ENCODE measurements around the gene GM2A. TPM values are rescaled to one million over a fixed set of nuclear protein-coding genes. Genes with fewer than 3 reads are reported as not detected.

The GM2A gene
- total and polyA plus RNA-seq, 2 experiments from 2014 or later = 14.9 to 27.6 TPM

DNA sequence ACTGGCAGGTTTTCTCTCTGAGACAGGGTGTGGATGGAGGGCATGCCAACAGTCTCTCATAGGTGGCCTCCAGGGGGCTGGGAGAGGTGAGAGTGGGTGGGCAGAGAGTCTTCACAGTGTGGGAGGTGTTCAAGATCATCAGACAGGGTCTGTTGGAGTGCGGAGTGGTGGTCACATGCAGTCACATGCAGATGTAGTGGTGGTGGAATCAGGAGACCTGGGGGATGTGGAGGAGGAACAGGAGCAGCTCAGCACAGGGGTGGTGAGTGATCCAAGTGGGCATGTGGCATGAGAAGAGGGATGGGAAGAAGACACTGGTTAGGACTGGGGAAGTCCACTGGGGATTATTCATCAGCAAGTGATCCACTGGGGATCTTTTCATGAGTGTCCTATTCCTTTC lies 5.8 kb downstream of the GM2A start:
- Histone ChIP-seq H3K4me2 (no peak overlapping the region), H3K4me1 (ENCODE audit: insufficient read depth) (no peaks in the 10 kb centered on the region), H4K20me1 (ENCODE audit: insufficient read depth, poor library complexity, severe bottlenecking) (no peaks in the 10 kb centered on the region), H3K4me3 (no peak overlapping the region), H2AFZ (no peak overlapping the region), H3K79me2 (peaks cover 21% of the 10 kb centered on the region), H3K9me2 (replicated peaks; ENCODE audit: insufficient read depth) (no peaks in the 10 kb centered on the region), H3K36me3 (replicated peaks; ENCODE audit: insufficient read depth, low read depth) (no peaks in the 10 kb centered on the region), H3K27ac (no peak overlapping the region), H3K27me3 (no peaks in the 10 kb centered on the region), H3K9me3 (ENCODE audit: low read depth) (no peaks in the 10 kb centered on the region)
- DNase-seq (ENCODE audit: low spot score) = no peak
- WGBS (ENCODE audit: low lambda C conversion rate, missing lambda C conversion rate) = 0% methylated on average over 1 of the region's 1 CpG
- TF ChIP-seq EZH2phosphoT487 (IDR thresholded peaks at IDR 0.05; ENCODE audit: low read depth, severe bottlenecking, unreplicated experiment) = no peak

GRCh38 chr5:151259931-151260330 lies 6.9 kb downstream of the GM2A start:
- H3K9me3 ChIP-seq (ENCODE audit: low read depth) = no peaks in the 10 kb centered on the region
- TF ChIP-seq EZH2 (IDR thresholded peaks at IDR 0.05; ENCODE audit: borderline replicate concordance) (no peak), EZH2phosphoT487 (IDR thresholded peaks at IDR 0.05; ENCODE audit: low read depth, severe bottlenecking, unreplicated experiment) (no peak)
- TF ChIP-seq, protein P1, sequence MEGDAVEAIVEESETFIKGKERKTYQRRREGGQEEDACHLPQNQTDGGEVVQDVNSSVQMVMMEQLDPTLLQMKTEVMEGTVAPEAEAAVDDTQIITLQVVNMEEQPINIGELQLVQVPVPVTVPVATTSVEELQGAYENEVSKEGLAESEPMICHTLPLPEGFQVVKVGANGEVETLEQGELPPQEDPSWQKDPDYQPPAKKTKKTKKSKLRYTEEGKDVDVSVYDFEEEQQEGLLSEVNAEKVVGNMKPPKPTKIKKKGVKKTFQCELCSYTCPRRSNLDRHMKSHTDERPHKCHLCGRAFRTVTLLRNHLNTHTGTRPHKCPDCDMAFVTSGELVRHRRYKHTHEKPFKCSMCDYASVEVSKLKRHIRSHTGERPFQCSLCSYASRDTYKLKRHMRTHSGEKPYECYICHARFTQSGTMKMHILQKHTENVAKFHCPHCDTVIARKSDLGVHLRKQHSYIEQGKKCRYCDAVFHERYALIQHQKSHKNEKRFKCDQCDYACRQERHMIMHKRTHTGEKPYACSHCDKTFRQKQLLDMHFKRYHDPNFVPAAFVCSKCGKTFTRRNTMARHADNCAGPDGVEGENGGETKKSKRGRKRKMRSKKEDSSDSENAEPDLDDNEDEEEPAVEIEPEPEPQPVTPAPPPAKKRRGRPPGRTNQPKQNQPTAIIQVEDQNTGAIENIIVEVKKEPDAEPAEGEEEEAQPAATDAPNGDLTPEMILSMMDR (IDR thresholded peaks at IDR 0.05; ENCODE audit: poor library complexity) = no peak
- H3K27ac ChIP-seq = no peak overlapping the region
- no peaks in the 10 kb centered on the region for H3K36me3 ChIP-seq (replicated peaks; ENCODE audit: insufficient read depth, low read depth)
- no peak overlapping the region for H3K4me3 ChIP-seq
- H3K27me3 ChIP-seq = no peaks in the 10 kb centered on the region
- no peak for DNase-seq (ENCODE audit: low spot score)
- H4K20me1 ChIP-seq (ENCODE audit: insufficient read depth, poor library complexity, severe bottlenecking) = no peaks in the 10 kb centered on the region
- WGBS (ENCODE audit: low lambda C conversion rate, missing lambda C conversion rate) = 87% methylated on average over 4 of the region's 4 CpGs
- H3K4me2 ChIP-seq = no peak overlapping the region
- H3K4me1 ChIP-seq (ENCODE audit: insufficient read depth) = no peaks in the 10 kb centered on the region
- H3K79me2 ChIP-seq = peaks cover 16% of the 10 kb centered on the region
- no peaks in the 10 kb centered on the region for H3K9me2 ChIP-seq (replicated peaks; ENCODE audit: insufficient read depth)
- H2AFZ ChIP-seq = no peak overlapping the region

DNA sequence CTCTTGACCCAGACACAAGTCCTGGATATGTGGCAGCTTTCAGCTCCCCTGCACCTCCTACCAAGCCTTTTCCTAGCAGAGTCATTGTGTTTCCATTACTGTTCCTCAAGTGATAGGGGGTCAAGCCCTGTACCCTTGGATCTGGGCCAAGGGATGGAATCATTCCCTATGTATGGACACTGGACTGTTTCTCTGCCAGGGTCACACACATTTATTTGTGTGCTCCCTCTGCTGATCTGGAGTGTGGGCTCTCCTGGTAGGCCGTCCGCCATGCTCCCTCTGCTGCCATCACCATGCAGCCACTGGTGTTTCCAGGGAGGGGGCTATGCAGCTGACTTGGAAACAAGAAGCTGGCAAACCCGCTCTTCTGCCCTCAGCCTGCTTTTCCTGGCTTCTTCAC lies 9.5 kb downstream of the GM2A start:
- no peaks in the 10 kb centered on the region for H3K9me3 ChIP-seq (ENCODE audit: low read depth)
- H3K79me2 ChIP-seq = no peaks in the 10 kb centered on the region
- no peak for TF ChIP-seq EZH2 (IDR thresholded peaks at IDR 0.05; ENCODE audit: borderline replicate concordance)
- TF ChIP-seq, protein P1 (IDR thresholded peaks at IDR 0.05; ENCODE audit: poor library complexity) = no peak
- TF ChIP-seq EZH2phosphoT487 (IDR thresholded peaks at IDR 0.05; ENCODE audit: low read depth, severe bottlenecking, unreplicated experiment) = no peak
- no peaks in the 10 kb centered on the region for H4K20me1 ChIP-seq (ENCODE audit: insufficient read depth, poor library complexity, severe bottlenecking)
- H3K4me1 ChIP-seq (ENCODE audit: insufficient read depth) = no peaks in the 10 kb centered on the region
- H3K36me3 ChIP-seq (replicated peaks; ENCODE audit: insufficient read depth, low read depth) = no peaks in the 10 kb centered on the region
- WGBS (ENCODE audit: low lambda C conversion rate, missing lambda C conversion rate) = 78% methylated on average over 3 of the region's 3 CpGs
- no peaks in the 10 kb centered on the region for H3K9me2 ChIP-seq (replicated peaks; ENCODE audit: insufficient read depth)
- H2AFZ ChIP-seq = no peak overlapping the region
- DNase-seq (ENCODE audit: low spot score) = no peak
- H3K4me2 ChIP-seq = no peak overlapping the region
- H3K27me3 ChIP-seq = no peaks in the 10 kb centered on the region
- no peak overlapping the region for H3K27ac ChIP-seq
- no peak overlapping the region for H3K4me3 ChIP-seq

- Histone ChIP-seq H3K9me2 (replicated peaks; ENCODE audit: insufficient read depth) (no peaks in the 10 kb centered on the region), H4K20me1 (ENCODE audit: insufficient read depth, poor library complexity, severe bottlenecking) (no peaks in the 10 kb centered on the region), H3K4me2 (no peak overlapping the region), H3K36me3 (replicated peaks; ENCODE audit: insufficient read depth, low read depth) (no peaks in the 10 kb centered on the region), H3K4me3 (no peak overlapping the region), H3K27me3 (no peaks in the 10 kb centered on the region), H3K4me1 (ENCODE audit: insufficient read depth) (no peaks in the 10 kb centered on the region), H3K9me3 (ENCODE audit: low read depth) (no peaks in the 10 kb centered on the region), H2AFZ (no peak overlapping the region), H3K27ac (no peak overlapping the region), H3K79me2 (no peaks in the 10 kb centered on the region)
- no peak for DNase-seq (ENCODE audit: low spot score)
- no peak for TF ChIP-seq EZH2phosphoT487 (IDR thresholded peaks at IDR 0.05; ENCODE audit: low read depth, severe bottlenecking, unreplicated experiment)
- TF ChIP-seq EZH2 (IDR thresholded peaks at IDR 0.05; ENCODE audit: borderline replicate concordance) = no peak
- TF ChIP-seq, protein P1 (IDR thresholded peaks at IDR 0.05; ENCODE audit: poor library complexity) = no peak
- WGBS (ENCODE audit: low lambda C conversion rate, missing lambda C conversion rate) = 50% methylated on average over 1 of the region's 1 CpG
Observed at GRCh38 chr5:151264113-151264512, 11.1 kb downstream of the GM2A start.
